Breast epithelium (tissue), 3 donors: ENCODE results near the gene CCNJL.
"Not testable (repeated sequence)": the region's sequence is repeated elsewhere in the genome, so short reads cannot be mapped to it uniquely, and the experiment has no call there.

Experiments
- POLR2A ChIP-seq: fragments of 450-650 bp; IDR thresholded peaks from one replicate; pipeline ENCODE4 v1.6.1; 2016; ENCODE audit warnings: antibody characterized with exemption, mild to moderate bottlenecking, moderate library complexity
- POLR2AphosphoS5 ChIP-seq, 3 donors: sonication (generic); formaldehyde crosslinking; IDR thresholded peaks; one replicate each; pipeline ENCODE4 v1.6.1; 2017; ENCODE audit warnings: antibody characterized with exemption in 3 of 3
- TF ChIP-seq, protein P1 (sequence below), 3 donors: fragments of 450-650 bp; IDR thresholded peaks; one replicate each; pipeline ENCODE4 v1.5.1; 2016 to 2017; ENCODE audit warnings: antibody characterized with exemption in 3 of 3, mild to moderate bottlenecking in 3 of 3, moderate library complexity in 3 of 3

DNA sequence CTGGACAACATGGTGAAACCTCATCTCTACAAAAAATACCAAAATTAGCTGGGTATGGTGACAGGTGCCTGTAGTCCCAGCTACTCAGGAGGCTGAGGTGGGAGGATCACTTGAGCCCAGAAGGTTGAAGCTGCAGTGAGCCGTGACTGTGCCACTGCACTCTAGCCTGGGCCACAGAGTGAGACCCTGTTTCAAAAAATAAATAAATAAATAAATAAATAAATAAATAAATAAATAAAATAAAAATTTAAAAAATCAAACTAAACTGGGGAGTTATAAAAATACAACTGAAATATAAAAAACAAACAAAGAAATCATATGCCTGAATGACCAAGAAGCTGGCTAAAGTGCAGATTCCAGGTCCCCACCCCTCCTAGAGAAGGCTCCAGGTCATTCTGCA is 62.8 kb downstream of the CCNJL start:
- TF ChIP-seq, protein P1, sequence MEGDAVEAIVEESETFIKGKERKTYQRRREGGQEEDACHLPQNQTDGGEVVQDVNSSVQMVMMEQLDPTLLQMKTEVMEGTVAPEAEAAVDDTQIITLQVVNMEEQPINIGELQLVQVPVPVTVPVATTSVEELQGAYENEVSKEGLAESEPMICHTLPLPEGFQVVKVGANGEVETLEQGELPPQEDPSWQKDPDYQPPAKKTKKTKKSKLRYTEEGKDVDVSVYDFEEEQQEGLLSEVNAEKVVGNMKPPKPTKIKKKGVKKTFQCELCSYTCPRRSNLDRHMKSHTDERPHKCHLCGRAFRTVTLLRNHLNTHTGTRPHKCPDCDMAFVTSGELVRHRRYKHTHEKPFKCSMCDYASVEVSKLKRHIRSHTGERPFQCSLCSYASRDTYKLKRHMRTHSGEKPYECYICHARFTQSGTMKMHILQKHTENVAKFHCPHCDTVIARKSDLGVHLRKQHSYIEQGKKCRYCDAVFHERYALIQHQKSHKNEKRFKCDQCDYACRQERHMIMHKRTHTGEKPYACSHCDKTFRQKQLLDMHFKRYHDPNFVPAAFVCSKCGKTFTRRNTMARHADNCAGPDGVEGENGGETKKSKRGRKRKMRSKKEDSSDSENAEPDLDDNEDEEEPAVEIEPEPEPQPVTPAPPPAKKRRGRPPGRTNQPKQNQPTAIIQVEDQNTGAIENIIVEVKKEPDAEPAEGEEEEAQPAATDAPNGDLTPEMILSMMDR (IDR thresholded peaks at IDR 0.05): not testable (repeated sequence)
- TF ChIP-seq POLR2AphosphoS5 (IDR thresholded peaks at IDR 0.05); POLR2A: not testable (repeated sequence)
